Transverse colon (tissue), 3 donors: ENCODE data around the gene IBTK.

Source experiments
- POLR2A ChIP-seq: fragments of 450-650 bp; IDR thresholded peaks from one replicate; pipeline ENCODE4 v1.6.1; 2016; ENCODE audit warnings: antibody characterized with exemption, mild to moderate bottlenecking, moderate library complexity
- TF ChIP-seq, protein P1 (sequence below), 5 experiments: fragments of 200-600 bp in 3 of 5; fragments of 450-650 bp in 2 of 5; sonication (generic) in 3 of 5; IDR thresholded peaks; 1 replicate in 2 of 5; 2 replicates in 3 of 5; pipeline ENCODE4 v1.5.1; 2016 to 2017; ENCODE audit warnings: antibody characterized with exemption in 5 of 5, inconsistent platforms in 3 of 5, mild to moderate bottlenecking in 2 of 5, moderate library complexity in 1 of 5

DNA sequence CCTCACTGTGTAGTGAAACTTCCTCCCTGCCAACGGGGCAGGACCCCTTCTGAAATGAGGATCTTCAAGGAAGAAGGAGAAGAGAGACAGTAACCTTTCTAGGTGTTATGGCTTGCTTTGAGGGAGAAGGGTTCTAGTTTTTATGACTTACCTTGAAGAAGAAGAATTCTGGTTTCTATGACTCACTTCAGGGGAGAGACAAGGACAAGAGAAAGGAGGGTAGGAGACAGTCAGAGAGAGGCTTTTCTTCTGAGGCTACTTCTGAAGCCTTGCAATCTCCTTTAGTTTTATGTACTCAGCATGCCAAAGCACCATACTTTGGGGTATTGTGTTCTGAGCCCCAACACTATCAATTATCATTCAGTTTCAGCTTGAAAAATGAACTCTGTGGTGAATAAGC lies 25.8 kb upstream of the IBTK start:
- no peak for TF ChIP-seq POLR2A
- TF ChIP-seq, protein P1, sequence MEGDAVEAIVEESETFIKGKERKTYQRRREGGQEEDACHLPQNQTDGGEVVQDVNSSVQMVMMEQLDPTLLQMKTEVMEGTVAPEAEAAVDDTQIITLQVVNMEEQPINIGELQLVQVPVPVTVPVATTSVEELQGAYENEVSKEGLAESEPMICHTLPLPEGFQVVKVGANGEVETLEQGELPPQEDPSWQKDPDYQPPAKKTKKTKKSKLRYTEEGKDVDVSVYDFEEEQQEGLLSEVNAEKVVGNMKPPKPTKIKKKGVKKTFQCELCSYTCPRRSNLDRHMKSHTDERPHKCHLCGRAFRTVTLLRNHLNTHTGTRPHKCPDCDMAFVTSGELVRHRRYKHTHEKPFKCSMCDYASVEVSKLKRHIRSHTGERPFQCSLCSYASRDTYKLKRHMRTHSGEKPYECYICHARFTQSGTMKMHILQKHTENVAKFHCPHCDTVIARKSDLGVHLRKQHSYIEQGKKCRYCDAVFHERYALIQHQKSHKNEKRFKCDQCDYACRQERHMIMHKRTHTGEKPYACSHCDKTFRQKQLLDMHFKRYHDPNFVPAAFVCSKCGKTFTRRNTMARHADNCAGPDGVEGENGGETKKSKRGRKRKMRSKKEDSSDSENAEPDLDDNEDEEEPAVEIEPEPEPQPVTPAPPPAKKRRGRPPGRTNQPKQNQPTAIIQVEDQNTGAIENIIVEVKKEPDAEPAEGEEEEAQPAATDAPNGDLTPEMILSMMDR (IDR thresholded peaks at IDR 0.05): no peak
